Peyer's patch (tissue), 4 donors: ENCODE data around the gene IL1RN.

Source experiments
- POLR2A ChIP-seq, 2 donors: fragments of 450-650 bp; IDR thresholded peaks; one replicate each; pipeline ENCODE4 v1.5.1; 2017; ENCODE audit warnings: antibody characterized with exemption in 2 of 2, mild to moderate bottlenecking in 2 of 2, moderate library complexity in 2 of 2
- TF ChIP-seq, protein P1 (sequence below), 6 experiments: fragments of 450-650 bp in 4 of 6; fragments of 200-600 bp in 2 of 6; sonication (generic) in 1 of 6; IDR thresholded peaks; one replicate each; pipeline ENCODE4 v1.5.1; 2017 to 2019; ENCODE audit warnings: antibody characterized with exemption in 6 of 6, mild to moderate bottlenecking in 3 of 6, moderate library complexity in 1 of 6

DNA sequence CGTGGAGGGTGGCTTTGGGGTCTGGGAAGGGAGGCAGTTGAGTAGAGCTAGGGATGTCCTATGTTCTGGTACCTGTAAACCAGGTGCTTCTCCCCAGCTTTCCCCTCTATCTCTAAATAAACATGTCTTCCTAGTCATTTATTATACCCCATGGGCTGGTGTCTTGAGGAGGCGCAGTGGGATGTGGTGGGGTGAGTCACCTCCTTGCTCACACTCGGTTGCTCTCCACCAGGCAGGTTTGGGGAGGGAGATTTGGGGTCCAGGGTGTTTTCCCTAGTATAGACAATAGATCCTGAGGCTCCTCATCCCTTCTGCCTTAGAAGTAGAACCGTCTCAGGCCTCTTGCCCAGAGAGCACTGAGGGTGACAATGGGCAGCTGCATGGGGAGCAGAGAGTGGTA lies 51.5 kb downstream of the IL1RN start:
- TF ChIP-seq, protein P1, sequence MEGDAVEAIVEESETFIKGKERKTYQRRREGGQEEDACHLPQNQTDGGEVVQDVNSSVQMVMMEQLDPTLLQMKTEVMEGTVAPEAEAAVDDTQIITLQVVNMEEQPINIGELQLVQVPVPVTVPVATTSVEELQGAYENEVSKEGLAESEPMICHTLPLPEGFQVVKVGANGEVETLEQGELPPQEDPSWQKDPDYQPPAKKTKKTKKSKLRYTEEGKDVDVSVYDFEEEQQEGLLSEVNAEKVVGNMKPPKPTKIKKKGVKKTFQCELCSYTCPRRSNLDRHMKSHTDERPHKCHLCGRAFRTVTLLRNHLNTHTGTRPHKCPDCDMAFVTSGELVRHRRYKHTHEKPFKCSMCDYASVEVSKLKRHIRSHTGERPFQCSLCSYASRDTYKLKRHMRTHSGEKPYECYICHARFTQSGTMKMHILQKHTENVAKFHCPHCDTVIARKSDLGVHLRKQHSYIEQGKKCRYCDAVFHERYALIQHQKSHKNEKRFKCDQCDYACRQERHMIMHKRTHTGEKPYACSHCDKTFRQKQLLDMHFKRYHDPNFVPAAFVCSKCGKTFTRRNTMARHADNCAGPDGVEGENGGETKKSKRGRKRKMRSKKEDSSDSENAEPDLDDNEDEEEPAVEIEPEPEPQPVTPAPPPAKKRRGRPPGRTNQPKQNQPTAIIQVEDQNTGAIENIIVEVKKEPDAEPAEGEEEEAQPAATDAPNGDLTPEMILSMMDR (IDR thresholded peaks at IDR 0.05): no peak
- TF ChIP-seq POLR2A (IDR thresholded peaks at IDR 0.05): no peak
